Muscle of leg (tissue), 11 donors: ENCODE results near the gene CEP20. TPM values are rescaled to one million over a fixed set of nuclear protein-coding genes. Genes with fewer than 3 reads are reported as not detected.
"Not testable (repeated sequence)": the region's sequence is repeated elsewhere in the genome, so short reads cannot be mapped to it uniquely, and the experiment has no call there.

Source experiments
- DNase-seq: peaks from one replicate; pipeline ENCODE4 v3.0.0; 2013
- H3K27ac ChIP-seq: one replicate; pipeline ENCODE4 v1.5.1; 2013; ENCODE audit warnings: mild to moderate bottlenecking, low read length, control low read depth
- H3K27me3 ChIP-seq: one replicate; pipeline ENCODE4 v1.6.1; 2013; ENCODE audit warnings: low read length; ENCODE audit not compliant: control insufficient read depth, insufficient read depth
- H3K36me3 ChIP-seq: one replicate; pipeline ENCODE4 v1.6.1; 2013; ENCODE audit warnings: low read length; ENCODE audit not compliant: control insufficient read depth, insufficient read depth
- H3K4me1 ChIP-seq: one replicate; pipeline ENCODE4 v1.6.1; 2013; ENCODE audit warnings: low read length; ENCODE audit not compliant: control insufficient read depth, insufficient read depth
- H3K4me3 ChIP-seq: one replicate; pipeline ENCODE4 v1.5.1; 2013; ENCODE audit warnings: low read length, control low read depth
- H3K9me3 ChIP-seq: replicated peaks from 2 replicates; pipeline ENCODE4 v1.6.1; 2013; ENCODE audit warnings: low read depth, low read length; ENCODE audit not compliant: control insufficient read depth
- WGBS: methylation state at CpG from one replicate; pipeline ENCODE4 v1.1.5; 2013; ENCODE audit warnings: missing lambda C conversion rate; ENCODE audit not compliant: insufficient coverage; 5-methylcytosine and 5-hydroxymethylcytosine counted together
- polyA plus RNA-seq, 8 donors: library from polyadenylated mRNA; unstranded; fragments of 120-200 nt; gene quantifications; one replicate each; pipeline versions ENCODE4 v1.2.1 to v1.2.3, GENCODE V29; 2013; ENCODE audit warnings: inconsistent platforms in 1 of 8, low replicate concordance in 1 of 8; ENCODE audit not compliant: insufficient read length in 8 of 8, insufficient read depth in 1 of 8
- total RNA-seq: library from RNA; stranded (reverse); fragments of 120-200 nt; gene quantifications from one replicate; pipeline ENCODE4 v1.2.4, GENCODE V29; 2013

CEP20 gene
- total and polyA plus RNA-seq, 9 donors: 19.3 to 27.2 (median 21.9) TPM

DNA sequence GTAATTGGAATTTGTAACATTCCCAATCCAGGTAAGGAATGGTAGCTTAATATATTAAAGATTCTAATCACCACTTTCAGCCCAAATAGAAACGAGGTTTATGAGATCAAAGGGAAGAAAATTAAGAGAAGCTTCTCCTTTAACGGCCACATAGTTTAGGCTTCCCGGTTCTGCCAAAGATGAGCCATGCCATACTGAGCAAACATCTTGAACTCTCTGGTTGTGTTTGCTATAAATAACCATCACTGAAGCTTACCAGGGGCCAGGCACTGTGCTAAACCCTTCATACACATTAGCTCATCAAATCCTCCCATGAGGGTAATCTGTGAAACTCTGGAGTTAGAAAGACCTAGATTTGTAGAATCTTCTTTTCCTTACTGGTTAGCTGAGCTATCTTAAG is 34.3 kb downstream of the CEP20 start:
- Histone ChIP-seq H3K36me3 (no peaks in the 10 kb centered on the region), H3K4me1 (peaks cover 16% of the 10 kb centered on the region), H3K27ac (no peak overlapping the region), H3K4me3 (no peak overlapping the region), H3K27me3 (peaks cover 45% of the 10 kb centered on the region), H3K9me3 (no peaks in the 10 kb centered on the region)
- 100% methylated on average over 1 of the region's 3 CpGs for WGBS
- no peak for DNase-seq

DNA sequence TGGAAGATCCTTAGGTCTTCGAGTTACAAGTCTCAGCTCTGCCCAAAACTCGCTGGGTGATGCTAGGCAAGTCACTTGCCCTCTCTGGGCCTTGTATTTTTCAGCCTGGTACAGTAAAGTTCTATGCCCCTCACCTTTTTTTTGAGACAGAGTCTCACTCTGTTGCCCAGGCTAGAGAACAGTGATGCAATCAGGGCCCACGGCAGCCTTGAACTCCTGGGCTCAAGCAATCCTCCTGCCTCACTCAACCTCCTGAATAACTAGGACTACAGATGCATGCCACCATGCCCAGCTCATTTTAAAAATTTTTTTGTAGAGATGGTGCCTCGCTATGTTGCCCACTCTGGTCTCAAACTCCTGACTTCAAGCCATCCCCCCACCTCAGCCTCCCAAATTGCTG is 35.4 kb downstream of the CEP20 start:
- peaks cover 41% of the 10 kb centered on the region for H3K27me3 ChIP-seq
- H3K4me3 ChIP-seq: no peak overlapping the region
- no peak overlapping the region for H3K27ac ChIP-seq
- 79% methylated on average over 4 of the region's 4 CpGs for WGBS
- peaks cover 13% of the 10 kb centered on the region for H3K4me1 ChIP-seq
- no peak for DNase-seq
- no peaks in the 10 kb centered on the region for H3K9me3 ChIP-seq
- H3K36me3 ChIP-seq: no peaks in the 10 kb centered on the region

DNA sequence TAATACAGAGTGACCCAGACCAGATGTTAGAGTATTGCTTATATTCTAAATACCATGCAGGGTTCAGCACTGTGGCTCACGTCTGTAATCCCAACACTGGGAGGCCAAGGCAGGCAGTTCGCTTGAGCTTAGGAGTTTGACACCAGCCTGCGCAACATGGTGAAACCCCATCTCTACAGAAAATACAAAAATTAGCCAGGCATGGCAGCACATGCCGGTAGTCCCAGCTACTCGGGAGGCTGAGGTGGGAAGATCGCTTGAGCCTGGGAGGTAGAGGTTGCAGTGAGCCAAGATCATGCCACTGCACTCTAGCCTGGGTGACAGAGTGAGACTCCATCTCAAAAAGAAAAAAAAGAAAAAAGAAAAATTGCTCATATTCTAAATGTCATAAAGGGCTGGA is 37.8 kb downstream of the CEP20 start:
- not testable (repeated sequence) for DNase-seq, H3K9me3 ChIP-seq, H3K4me1 ChIP-seq, H3K27ac ChIP-seq, H3K36me3 ChIP-seq, H3K4me3 ChIP-seq
- H3K27me3 ChIP-seq: peaks cover 24% of the 10 kb centered on the region
- WGBS: no CpG with 5 or more reads among the region's 6 CpGs

DNA sequence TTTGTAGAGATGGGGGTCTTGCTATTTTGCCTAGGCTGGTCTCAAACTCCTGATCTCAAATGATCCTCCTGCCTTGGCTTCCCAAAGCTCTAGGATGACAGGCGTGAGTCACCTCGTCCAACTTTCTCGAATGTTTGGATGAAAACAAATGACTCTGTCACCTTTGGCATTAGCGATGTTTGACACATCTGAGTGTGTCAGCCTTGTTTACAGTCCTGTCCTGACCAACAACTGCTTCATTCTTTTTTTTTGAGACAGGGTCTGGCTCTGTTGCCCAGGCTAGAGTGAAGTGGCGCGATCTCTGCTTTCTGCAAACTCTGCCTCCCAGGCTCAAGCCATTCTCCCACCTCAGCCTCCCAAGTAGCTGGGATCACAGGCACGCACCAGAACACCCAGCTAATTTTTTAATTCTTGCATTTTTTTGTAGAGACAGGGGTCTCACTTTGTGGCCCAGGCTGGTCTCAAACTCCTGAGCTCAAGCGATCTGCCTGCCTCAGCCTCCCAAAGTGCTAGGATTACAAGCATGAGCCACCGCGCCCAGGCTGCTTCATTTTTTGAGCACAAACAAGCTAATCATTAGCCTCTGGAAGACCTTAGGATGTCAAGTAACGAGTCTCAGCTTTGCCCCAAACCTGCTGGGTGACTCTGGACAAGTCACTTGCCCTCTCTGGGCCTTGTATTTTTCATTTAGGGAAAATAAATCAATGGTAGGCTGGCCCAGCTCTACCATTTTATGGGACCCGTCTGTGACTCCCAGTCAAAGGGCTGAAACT is 39.0 kb downstream of the CEP20 start:
- H3K9me3 ChIP-seq: no peaks in the 10 kb centered on the region
- H3K4me1 ChIP-seq: no peaks in the 10 kb centered on the region
- H3K4me3 ChIP-seq: no peak overlapping the region
- no peak overlapping the region for H3K27ac ChIP-seq
- WGBS: 81% methylated on average over 10 of the region's 12 CpGs
- DNase-seq: no peak
- H3K36me3 ChIP-seq: no peaks in the 10 kb centered on the region
- peaks cover 15% of the 10 kb centered on the region for H3K27me3 ChIP-seq

DNA sequence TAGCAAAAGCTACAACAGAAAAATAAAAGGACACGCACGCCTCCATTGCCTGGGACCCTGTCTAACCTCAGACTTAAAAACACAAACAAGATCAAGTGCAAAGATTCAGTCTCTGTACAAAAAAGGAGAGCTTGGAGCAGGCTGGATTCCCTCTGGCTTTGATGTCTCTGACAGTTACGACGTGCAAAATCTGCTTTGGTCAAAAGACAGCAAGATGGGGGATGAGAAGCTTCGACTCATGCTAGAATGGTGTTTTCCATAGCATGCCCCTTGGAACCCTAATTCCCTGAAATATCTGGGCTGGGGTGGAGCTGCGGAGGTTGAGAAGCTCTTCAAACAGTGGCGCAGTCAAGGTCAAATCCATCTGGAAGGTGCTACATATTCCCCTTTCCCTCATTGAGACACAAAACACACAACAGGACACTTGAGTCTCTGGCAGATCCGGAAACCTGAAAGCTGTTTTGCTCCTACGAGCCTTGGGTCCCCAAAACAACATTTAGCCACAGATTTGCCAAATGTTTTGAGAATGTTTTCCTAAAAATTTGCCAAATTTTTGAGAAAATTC is 40.7 kb downstream of the CEP20 start:
- no peak overlapping the region for H3K27ac ChIP-seq
- no peak overlapping the region for H3K4me3 ChIP-seq
- peaks cover 7% of the 10 kb centered on the region for H3K27me3 ChIP-seq
- WGBS: 32% methylated on average over 6 of the region's 9 CpGs
- H3K4me1 ChIP-seq: no peaks in the 10 kb centered on the region
- H3K36me3 ChIP-seq: no peaks in the 10 kb centered on the region
- no peaks in the 10 kb centered on the region for H3K9me3 ChIP-seq
- no peak for DNase-seq

DNA sequence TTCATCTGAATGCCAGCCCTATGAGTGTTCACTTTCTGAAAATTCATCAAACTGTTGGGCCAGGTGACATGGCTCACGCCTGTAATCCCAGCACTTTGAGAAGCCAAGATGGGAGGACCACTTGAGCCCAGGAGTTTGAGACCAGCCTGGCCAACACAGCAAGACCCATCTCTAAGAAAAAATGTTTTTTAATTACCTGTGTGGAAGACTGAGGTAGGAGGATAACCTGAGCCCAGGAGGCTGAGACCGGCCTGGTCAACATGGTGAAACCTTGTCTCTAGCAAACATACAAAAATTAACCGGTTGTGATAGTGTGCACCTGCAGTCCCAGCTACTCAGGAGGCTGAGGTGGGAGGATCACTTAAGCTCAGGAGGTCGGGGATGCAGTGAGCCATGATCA is 41.9 kb downstream of the CEP20 start:
- Histone ChIP-seq H3K27ac (no peak overlapping the region), H3K4me3 (no peak overlapping the region), H3K9me3 (no peaks in the 10 kb centered on the region), H3K27me3 (peaks cover 7% of the 10 kb centered on the region), H3K4me1 (no peaks in the 10 kb centered on the region), H3K36me3 (no peaks in the 10 kb centered on the region)
- no peak for DNase-seq
- WGBS: 60% methylated on average over 1 of the region's 4 CpGs

DNA sequence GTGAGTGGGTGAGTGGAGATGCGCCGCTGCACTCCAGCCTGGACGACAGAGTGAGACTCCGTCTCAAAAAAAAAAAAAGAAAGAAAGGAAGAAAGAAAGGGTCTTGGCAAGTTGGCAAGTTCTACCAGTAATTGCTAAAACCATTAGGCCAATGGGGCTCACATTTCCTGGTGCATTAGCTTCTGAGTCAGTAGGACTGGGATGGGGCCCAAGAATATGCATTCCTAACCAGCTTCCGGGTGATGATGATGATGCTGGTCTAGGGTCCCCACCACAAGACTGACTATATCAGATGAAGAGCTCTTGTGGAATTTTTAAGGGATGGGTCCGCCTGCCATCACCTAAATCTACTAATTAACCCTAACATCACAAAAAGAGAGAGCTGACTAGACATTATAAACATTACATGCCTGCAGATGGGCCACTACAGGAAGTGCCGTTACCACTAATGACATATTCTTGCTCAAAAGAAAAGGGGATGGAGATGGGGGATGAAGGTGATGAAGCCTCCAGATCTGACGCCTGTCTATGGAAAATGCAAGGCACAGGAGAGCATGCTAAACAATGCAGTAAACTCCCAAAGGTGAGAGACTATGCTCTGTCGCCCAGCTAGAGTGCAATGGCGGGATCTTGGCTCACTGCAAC is 44.6 kb downstream of the CEP20 start:
- peaks cover 5% of the 10 kb centered on the region for H3K27me3 ChIP-seq

DNA sequence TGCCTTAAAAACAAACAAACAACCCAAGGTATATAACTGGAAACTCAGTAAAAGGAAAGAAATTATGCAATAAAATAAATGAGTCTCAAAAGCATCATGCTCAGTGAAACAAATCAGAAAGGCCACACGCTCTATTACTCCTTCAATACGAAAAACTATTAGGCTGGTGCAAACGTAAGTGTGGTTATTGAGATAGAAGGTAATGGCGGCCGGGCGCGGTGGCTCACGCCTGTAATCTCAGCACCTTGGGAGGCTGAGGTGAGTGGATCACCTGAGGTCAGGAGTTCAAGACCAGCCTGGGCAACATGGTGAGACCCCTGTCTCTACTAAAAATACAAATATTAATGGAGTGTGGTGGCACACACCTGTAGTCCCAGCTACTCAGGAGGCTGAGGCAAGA is 49.2 kb downstream of the CEP20 start:
- H3K27ac ChIP-seq, H3K36me3 ChIP-seq, H3K27me3 ChIP-seq, H3K4me3 ChIP-seq, H3K4me1 ChIP-seq, H3K9me3 ChIP-seq, DNase-seq: not testable (repeated sequence)
- no CpG with 5 or more reads among the region's 8 CpGs for WGBS

More for the DNA sequence above, 44.6 kb downstream of the CEP20 start:
- H3K4me1 ChIP-seq: no peaks in the 10 kb centered on the region
- DNase-seq: no peak
- H3K9me3 ChIP-seq: no peaks in the 10 kb centered on the region
- H3K4me3 ChIP-seq: no peak overlapping the region
- no peaks in the 10 kb centered on the region for H3K36me3 ChIP-seq
- no peak overlapping the region for H3K27ac ChIP-seq
- 83% methylated on average over 1 of the region's 10 CpGs for WGBS

DNA sequence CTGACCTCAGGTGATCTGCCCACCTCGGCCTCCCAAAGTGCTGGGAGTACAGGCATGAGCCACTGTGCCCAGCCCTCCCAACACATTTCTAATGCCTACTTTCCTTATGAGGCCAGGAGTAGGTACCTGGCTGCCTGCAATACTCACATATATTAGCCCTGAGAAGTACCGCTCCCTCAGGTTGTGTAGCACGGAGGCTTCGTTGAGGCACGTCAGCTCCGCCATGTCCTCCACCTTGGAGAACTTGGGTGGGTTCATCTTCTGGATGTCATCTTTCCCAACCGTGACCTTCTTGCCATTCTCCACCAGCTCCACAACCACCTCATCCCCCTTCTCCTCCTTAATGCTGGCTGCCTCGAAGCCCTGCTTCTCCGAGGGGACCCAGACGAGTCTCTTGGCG is 50.6 kb downstream of the CEP20 start:
- H3K27me3 ChIP-seq: no peaks in the 10 kb centered on the region
- H3K36me3 ChIP-seq: no peaks in the 10 kb centered on the region
- no peak overlapping the region for H3K27ac ChIP-seq
- no peaks in the 10 kb centered on the region for H3K9me3 ChIP-seq
- no peak overlapping the region for H3K4me3 ChIP-seq
- DNase-seq: no peak
- H3K4me1 ChIP-seq: no peaks in the 10 kb centered on the region
- WGBS: 96% methylated on average over 8 of the region's 11 CpGs

DNA sequence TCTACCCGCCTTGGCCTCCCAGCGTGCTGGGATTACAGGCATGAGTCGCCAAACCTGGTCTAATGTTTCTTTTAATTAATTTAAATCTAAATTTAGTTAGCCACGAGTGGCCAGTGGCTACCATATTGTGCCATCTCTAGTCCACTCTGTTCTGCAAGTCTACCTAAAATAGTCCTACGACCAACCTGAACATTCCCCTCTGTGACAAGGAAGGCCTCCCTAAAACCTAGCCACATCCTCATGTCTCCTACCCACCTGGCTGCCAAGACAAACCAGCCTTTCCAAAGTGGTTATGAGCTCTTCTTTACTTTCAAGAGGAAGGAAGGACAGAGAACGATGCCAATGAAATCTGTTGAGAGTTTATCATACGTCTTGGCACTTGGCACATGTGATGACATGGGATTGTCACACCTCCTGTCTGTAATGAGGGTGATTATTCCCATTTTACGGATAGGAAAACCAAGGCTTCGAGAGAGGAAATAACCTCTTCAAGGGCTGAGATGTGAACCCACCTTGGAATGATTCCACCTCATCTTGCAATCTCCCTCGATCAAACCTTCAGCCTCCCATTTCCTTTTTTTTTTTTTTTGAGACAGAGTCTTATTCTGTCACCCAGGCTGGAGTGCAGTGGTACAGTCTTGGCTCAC is 51.3 kb downstream of the CEP20 start:
- no peak for DNase-seq
- no peaks in the 10 kb centered on the region for H3K9me3 ChIP-seq
- H3K27ac ChIP-seq: no peak overlapping the region
- 89% methylated on average over 4 of the region's 10 CpGs for WGBS
- no peaks in the 10 kb centered on the region for H3K36me3 ChIP-seq
- H3K4me1 ChIP-seq: no peaks in the 10 kb centered on the region
- no peaks in the 10 kb centered on the region for H3K27me3 ChIP-seq
- H3K4me3 ChIP-seq: no peak overlapping the region
